ENCODE measurements around the gene AKAP8. TPM values are rescaled to one million over a fixed set of nuclear protein-coding genes. Genes with fewer than 3 reads are reported as not detected.

The AKAP8 gene
- polyA plus RNA-seq (2013) = 21.5 TPM

- Histone ChIP-seq H3K9me3 (ENCODE audit: control extremely low read depth in 1 of 5, control insufficient read depth in 4 of 5, insufficient read depth in 2 of 5, low read depth in 1 of 5, low read length in 4 of 5) (no peaks in the 10 kb centered on the region), H3K27ac (ENCODE audit: insufficient read depth in 1 of 2, low read depth in 1 of 2, low read length in 2 of 2, poor library complexity in 1 of 2, severe bottlenecking in 2 of 2) (peak within 1 kb of the TSS; percentile 88 to 97), H3K4me3 (ENCODE audit: control insufficient read depth in 1 of 7, extremely low read depth in 1 of 7, insufficient read depth in 4 of 7, low read depth in 2 of 7, low read length in 6 of 7) (peak within 1 kb of the TSS; percentile 85 to 100 (median 99)), H3K27me3 (replicated peaks in 2 of 5; ENCODE audit: control insufficient read depth in 4 of 5, insufficient read depth in 5 of 5, low read length in 4 of 5) (no peaks in the 10 kb centered on the region), H3K4me1 (ENCODE audit: control extremely low read depth in 1 of 4, control insufficient read depth in 4 of 4, insufficient read depth in 4 of 4, low read length in 3 of 4) (peaks cover 2 to 28% (median 26%) of the 10 kb centered on the region in 4 experiments), H3K36me3 (ENCODE audit: control insufficient read depth in 4 of 4, insufficient read depth in 4 of 4, low read length in 3 of 4) (peaks cover 0 to 18% (median 5%) of the 10 kb centered on the region in 4 experiments)
- peak; percentile 98 to 99 (median 99) for DNase-seq
- under 1% methylated on average over 86 of the region's 111 CpGs for WGBS (ENCODE audit: insufficient coverage)
- ChIA-PET POLR2A (interaction anchor here (0.6 to 1.9 kb wide), 8 partner anchors 9 to 116 kb away, joined by 3 to 8 read pairs (median 4); partner anchors contain the start of gene AKAP8L), CTCF (interaction anchor here (0.8 to 2.0 kb wide), 13 partner anchors 8 to 176 kb away, joined by 3 to 6 read pairs (median 3); partner anchors contain the start of gene AKAP8L)
Observed at GRCh38 chr19:15379083-15379998, at the start of gene AKAP8. AKAP8 (minus strand) TSS chr19:15379787; CDS start chr19:15379731, 56 bp downstream.

- H3K4me1 ChIP-seq (ENCODE audit: control extremely low read depth in 1 of 4, control insufficient read depth in 4 of 4, insufficient read depth in 4 of 4, low read length in 3 of 4) = peaks cover 2 to 24% (median 18%) of the 10 kb centered on the region in 4 experiments
- ChIA-PET POLR2A (no interaction called here), CTCF (interaction anchor here (0.7 to 4.1 kb wide), 3 partner anchors 8 to 129 kb away, joined by 3 to 32 read pairs (median 3); partner anchors contain the start of gene AKAP8L)
- H3K36me3 ChIP-seq (ENCODE audit: control insufficient read depth in 4 of 4, insufficient read depth in 4 of 4, low read length in 3 of 4) = peaks cover 5 to 73% (median 54%) of the 10 kb centered on the region in 4 experiments
- DNase-seq = no peak
- no peak overlapping the region for H3K27ac ChIP-seq (ENCODE audit: insufficient read depth in 1 of 2, low read depth in 1 of 2, low read length in 2 of 2, poor library complexity in 1 of 2, severe bottlenecking in 2 of 2)
- H3K4me3 ChIP-seq (ENCODE audit: control insufficient read depth in 1 of 7, extremely low read depth in 1 of 7, insufficient read depth in 4 of 7, low read depth in 2 of 7, low read length in 6 of 7) = no peak overlapping the region
- peaks cover 0 to 9% (median 6%) of the 10 kb centered on the region in 5 experiments for H3K9me3 ChIP-seq (ENCODE audit: control extremely low read depth in 1 of 5, control insufficient read depth in 4 of 5, insufficient read depth in 2 of 5, low read depth in 1 of 5, low read length in 4 of 5)
- no peaks in the 10 kb centered on the region for H3K27me3 ChIP-seq (replicated peaks in 2 of 5; ENCODE audit: control insufficient read depth in 4 of 5, insufficient read depth in 5 of 5, low read length in 4 of 5)
- 95% methylated on average over 30 of the region's 35 CpGs for WGBS (ENCODE audit: insufficient coverage)
Observed at GRCh38 chr19:15427991-15428471, 48.4 kb upstream of the AKAP8 start.

- CTCF ChIA-PET = interaction anchor here (1.4 kb wide), 1 partner anchor 129 kb away, joined by 4 read pairs; no protein-coding TSS in a partner anchor
Observed at GRCh38 chr19:15427350-15427700, 47.7 kb upstream of the AKAP8 start.

GRCh38 chr19:15426485-15427349 is 47.1 kb upstream of the AKAP8 start:
- Histone ChIP-seq H3K36me3 (ENCODE audit: control insufficient read depth in 4 of 4, insufficient read depth in 4 of 4, low read length in 3 of 4) (peaks cover 5 to 83% (median 62%) of the 10 kb centered on the region in 4 experiments), H3K9me3 (ENCODE audit: control extremely low read depth in 1 of 5, control insufficient read depth in 4 of 5, insufficient read depth in 2 of 5, low read depth in 1 of 5, low read length in 4 of 5) (peaks cover 0 to 9% (median 6%) of the 10 kb centered on the region in 5 experiments), H3K27me3 (replicated peaks in 2 of 5; ENCODE audit: control insufficient read depth in 4 of 5, insufficient read depth in 5 of 5, low read length in 4 of 5) (no peaks in the 10 kb centered on the region), H3K4me3 (ENCODE audit: control insufficient read depth in 1 of 7, extremely low read depth in 1 of 7, insufficient read depth in 4 of 7, low read depth in 2 of 7, low read length in 6 of 7) (no peak overlapping the region), H3K27ac (ENCODE audit: insufficient read depth in 1 of 2, low read depth in 1 of 2, low read length in 2 of 2, poor library complexity in 1 of 2, severe bottlenecking in 2 of 2) (no peak overlapping the region), H3K4me1 (ENCODE audit: control extremely low read depth in 1 of 4, control insufficient read depth in 4 of 4, insufficient read depth in 4 of 4, low read length in 3 of 4) (peaks cover 2 to 18% (median 14%) of the 10 kb centered on the region in 4 experiments)
- POLR2A ChIA-PET = no interaction called here
- CTCF ChIA-PET = interaction anchor here (1.4 kb wide), 1 partner anchor 130 kb away, joined by 4 read pairs; no protein-coding TSS in a partner anchor
- DNase-seq = peak in 2 of 3 donors; percentile 41 to 49
- 96% methylated on average over 11 of the region's 16 CpGs for WGBS (ENCODE audit: insufficient coverage)

More at GRCh38 chr19:15427350-15427700, 47.7 kb upstream of the AKAP8 start:
- Histone ChIP-seq H3K27me3 (replicated peaks in 2 of 5; ENCODE audit: control insufficient read depth in 4 of 5, insufficient read depth in 5 of 5, low read length in 4 of 5) (no peaks in the 10 kb centered on the region), H3K4me1 (ENCODE audit: control extremely low read depth in 1 of 4, control insufficient read depth in 4 of 4, insufficient read depth in 4 of 4, low read length in 3 of 4) (peaks cover 2 to 20% (median 16%) of the 10 kb centered on the region in 4 experiments), H3K36me3 (ENCODE audit: control insufficient read depth in 4 of 4, insufficient read depth in 4 of 4, low read length in 3 of 4) (peaks cover 5 to 80% (median 59%) of the 10 kb centered on the region in 4 experiments), H3K4me3 (ENCODE audit: control insufficient read depth in 1 of 7, extremely low read depth in 1 of 7, insufficient read depth in 4 of 7, low read depth in 2 of 7, low read length in 6 of 7) (no peak overlapping the region), H3K27ac (ENCODE audit: insufficient read depth in 1 of 2, low read depth in 1 of 2, low read length in 2 of 2, poor library complexity in 1 of 2, severe bottlenecking in 2 of 2) (no peak overlapping the region), H3K9me3 (ENCODE audit: control extremely low read depth in 1 of 5, control insufficient read depth in 4 of 5, insufficient read depth in 2 of 5, low read depth in 1 of 5, low read length in 4 of 5) (peaks cover 0 to 9% (median 6%) of the 10 kb centered on the region in 5 experiments)
- DNase-seq = no peak
- WGBS (ENCODE audit: insufficient coverage) = 99% methylated on average over 25 of the region's 25 CpGs
- POLR2A ChIA-PET = no interaction called here

GRCh38 chr19:15425321-15425950 is 45.8 kb upstream of the AKAP8 start:
- peaks cover 5 to 89% (median 64%) of the 10 kb centered on the region in 4 experiments for H3K36me3 ChIP-seq (ENCODE audit: control insufficient read depth in 4 of 4, insufficient read depth in 4 of 4, low read length in 3 of 4)
- H3K27me3 ChIP-seq (replicated peaks in 2 of 5; ENCODE audit: control insufficient read depth in 4 of 5, insufficient read depth in 5 of 5, low read length in 4 of 5) = no peaks in the 10 kb centered on the region
- WGBS (ENCODE audit: insufficient coverage) = 97% methylated on average over 21 of the region's 36 CpGs
- H3K9me3 ChIP-seq (ENCODE audit: control extremely low read depth in 1 of 5, control insufficient read depth in 4 of 5, insufficient read depth in 2 of 5, low read depth in 1 of 5, low read length in 4 of 5) = peaks cover 0 to 9% (median 6%) of the 10 kb centered on the region in 5 experiments
- DNase-seq = peak in 1 of 3 donors; percentile 23
- no peak overlapping the region for H3K27ac ChIP-seq (ENCODE audit: insufficient read depth in 1 of 2, low read depth in 1 of 2, low read length in 2 of 2, poor library complexity in 1 of 2, severe bottlenecking in 2 of 2)
- no peak overlapping the region for H3K4me3 ChIP-seq (ENCODE audit: control insufficient read depth in 1 of 7, extremely low read depth in 1 of 7, insufficient read depth in 4 of 7, low read depth in 2 of 7, low read length in 6 of 7)
- ChIA-PET POLR2A (no interaction called here), CTCF (no interaction called here)
- H3K4me1 ChIP-seq (ENCODE audit: control extremely low read depth in 1 of 4, control insufficient read depth in 4 of 4, insufficient read depth in 4 of 4, low read length in 3 of 4) = peaks cover 0 to 6% (median 2%) of the 10 kb centered on the region in 4 experiments

- POLR2A ChIA-PET = no interaction called here
- no peak for DNase-seq
- Histone ChIP-seq H3K9me3 (ENCODE audit: control extremely low read depth in 1 of 5, control insufficient read depth in 4 of 5, insufficient read depth in 2 of 5, low read depth in 1 of 5, low read length in 4 of 5) (peaks cover 0 to 9% (median 6%) of the 10 kb centered on the region in 5 experiments), H3K4me3 (ENCODE audit: control insufficient read depth in 1 of 7, extremely low read depth in 1 of 7, insufficient read depth in 4 of 7, low read depth in 2 of 7, low read length in 6 of 7) (no peak overlapping the region), H3K4me1 (ENCODE audit: control extremely low read depth in 1 of 4, control insufficient read depth in 4 of 4, insufficient read depth in 4 of 4, low read length in 3 of 4) (peaks cover 0 to 5% (median under 1%) of the 10 kb centered on the region in 4 experiments), H3K27ac (ENCODE audit: insufficient read depth in 1 of 2, low read depth in 1 of 2, low read length in 2 of 2, poor library complexity in 1 of 2, severe bottlenecking in 2 of 2) (no peak overlapping the region), H3K36me3 (ENCODE audit: control insufficient read depth in 4 of 4, insufficient read depth in 4 of 4, low read length in 3 of 4) (peaks cover 5 to 87% (median 61%) of the 10 kb centered on the region in 4 experiments), H3K27me3 (replicated peaks in 2 of 5; ENCODE audit: control insufficient read depth in 4 of 5, insufficient read depth in 5 of 5, low read length in 4 of 5) (no peaks in the 10 kb centered on the region)
- 97% methylated on average over 38 of the region's 38 CpGs for whole genome bisulfite sequencing (ENCODE audit: insufficient coverage)
- CTCF ChIA-PET = no interaction called here
Observed at GRCh38 chr19:15424692-15425272, 45.2 kb upstream of the AKAP8 start.

Measured in common myeloid progenitor, CD34-positive (primary cell).